HG03558 (cell line): ENCODE results near the gene TSHZ1.

Source experiments
- ATAC-seq: cut with Tn5 transposase; IDR thresholded peaks from one replicate; pipeline ENCODE4 v1.9.1; 2021; ENCODE audit warnings: moderate number of reproducible peaks; ENCODE audit not compliant: unreplicated experiment; ENCODE audit errors: extremely low read depth

Gene TSHZ1

DNA sequence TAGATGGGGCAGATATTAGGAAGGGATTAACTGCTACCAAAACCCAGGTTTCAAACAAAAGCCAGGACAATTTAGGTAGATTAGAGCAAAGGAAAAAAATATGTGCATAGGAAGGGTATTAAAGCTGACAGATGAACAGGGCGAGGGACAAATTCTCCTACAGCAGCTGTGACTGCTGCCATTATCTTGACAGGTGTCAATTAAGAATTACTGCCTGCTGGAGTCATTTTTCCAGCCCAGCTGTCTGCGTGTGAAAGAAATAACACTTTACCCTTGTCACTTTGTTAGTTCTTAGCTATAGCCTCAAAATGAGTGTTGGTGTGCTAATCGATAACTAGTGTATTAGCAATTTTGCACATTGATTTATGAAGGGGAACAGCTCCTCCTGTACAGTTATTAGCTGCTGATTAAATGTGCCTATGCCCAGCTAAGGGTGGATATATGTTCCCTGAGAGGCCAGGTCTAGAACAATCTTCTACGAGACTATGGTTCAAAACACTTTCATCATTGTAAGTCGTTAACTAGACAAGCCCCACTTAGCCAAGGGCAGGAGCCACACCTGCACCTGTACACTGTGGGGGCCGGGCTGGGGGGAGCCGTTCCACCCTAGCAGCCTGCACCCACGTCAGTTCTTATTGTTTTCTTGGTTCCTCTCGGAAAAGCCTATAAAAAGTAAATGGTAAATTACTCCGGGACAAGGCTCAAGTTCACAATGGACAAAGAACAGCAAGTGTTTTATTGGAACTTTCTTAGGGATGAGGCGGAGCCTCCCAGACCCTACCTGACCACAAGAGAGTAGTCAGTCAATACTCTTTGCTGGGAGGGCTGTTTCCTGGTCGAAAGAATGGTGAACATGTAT is 7.7 kb downstream of the TSHZ1 start:
- ATAC-seq = no peak

DNA sequence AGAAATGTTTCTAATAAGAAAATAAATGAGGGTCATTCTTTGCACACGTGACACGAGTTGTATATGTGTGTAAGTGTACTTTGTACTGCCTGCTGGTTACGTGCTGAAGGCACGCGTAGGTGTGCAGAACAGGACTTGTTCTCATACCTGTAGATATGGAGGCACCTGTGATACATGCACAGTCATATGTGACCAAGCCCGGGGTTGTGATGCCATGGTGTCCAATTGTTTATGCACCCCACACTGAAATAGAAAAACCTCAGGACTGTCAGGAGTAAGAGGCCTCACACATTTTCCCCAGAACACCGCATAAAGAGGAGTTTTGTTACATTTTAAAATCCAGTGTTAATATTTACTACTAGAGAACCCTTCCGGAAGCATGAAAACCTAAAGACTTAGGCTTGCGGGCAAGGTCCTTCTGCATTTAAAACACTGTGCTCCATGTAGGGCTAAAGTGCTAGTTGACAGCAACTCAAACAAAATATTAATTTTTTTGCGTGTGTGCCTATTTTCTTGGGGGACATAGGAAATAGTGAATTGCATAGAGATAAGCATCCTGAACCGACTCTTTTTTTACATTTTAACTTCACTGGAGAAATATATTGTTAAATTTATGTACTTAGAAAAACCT is 9.3 kb downstream of the TSHZ1 start:
- ATAC-seq = no peak

DNA sequence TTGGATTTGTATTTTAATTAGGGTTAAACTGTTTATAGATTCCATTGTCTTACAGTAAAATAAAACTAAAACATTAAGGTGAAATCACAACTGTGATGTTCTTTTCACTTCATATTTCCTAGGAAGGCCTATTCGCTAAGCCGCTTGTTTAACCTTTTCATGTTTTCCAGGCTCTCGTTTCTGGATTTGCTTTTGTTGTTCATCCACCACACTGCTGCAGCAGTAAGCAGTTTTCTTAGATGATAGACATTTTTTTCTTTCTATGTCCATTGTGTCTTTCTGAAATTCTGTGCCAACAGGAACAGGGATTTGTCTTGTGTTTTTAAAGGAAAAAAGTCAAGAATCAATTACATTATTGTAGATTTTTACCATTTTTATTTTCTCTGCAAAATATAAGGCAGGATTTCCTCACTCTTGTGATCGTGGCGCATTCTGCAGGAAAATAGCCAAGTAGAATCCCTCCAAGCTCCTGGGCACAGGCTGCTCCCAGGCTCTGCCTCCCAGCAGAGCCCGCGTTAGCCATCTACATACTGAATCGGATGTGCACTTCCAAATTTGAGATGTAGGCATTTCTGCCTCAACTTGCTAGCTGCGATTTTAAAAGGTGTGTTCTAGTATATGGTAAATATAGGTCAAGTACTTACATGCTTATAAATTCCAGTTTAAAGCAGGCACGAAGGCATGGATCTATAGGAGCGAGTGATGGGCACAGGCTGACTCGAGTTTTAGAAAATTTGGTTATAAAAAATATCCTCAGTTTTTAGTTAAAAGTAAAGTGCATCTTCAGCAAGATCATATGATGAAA is 10.2 kb downstream of the TSHZ1 start:
- ATAC-seq = no peak

DNA sequence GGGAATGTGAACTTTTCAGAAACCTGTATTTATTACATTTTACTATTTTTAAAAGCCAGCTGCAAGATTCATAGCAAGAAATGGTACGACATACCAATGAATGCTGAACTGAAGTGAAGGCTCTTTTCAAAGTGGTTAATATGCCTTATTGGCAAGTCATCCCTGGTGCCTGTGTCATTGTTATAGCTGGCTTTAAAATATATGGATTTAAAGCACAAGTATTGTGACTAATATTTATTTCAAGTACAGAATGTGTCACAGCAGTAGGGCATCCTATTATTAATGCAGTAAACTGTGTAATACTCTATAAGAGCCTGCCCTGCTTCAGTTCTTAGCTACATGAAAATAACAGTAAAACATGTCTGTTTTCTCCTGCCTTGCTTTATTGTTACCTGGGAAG is 10.8 kb downstream of the TSHZ1 start:
- ATAC-seq = no peak

DNA sequence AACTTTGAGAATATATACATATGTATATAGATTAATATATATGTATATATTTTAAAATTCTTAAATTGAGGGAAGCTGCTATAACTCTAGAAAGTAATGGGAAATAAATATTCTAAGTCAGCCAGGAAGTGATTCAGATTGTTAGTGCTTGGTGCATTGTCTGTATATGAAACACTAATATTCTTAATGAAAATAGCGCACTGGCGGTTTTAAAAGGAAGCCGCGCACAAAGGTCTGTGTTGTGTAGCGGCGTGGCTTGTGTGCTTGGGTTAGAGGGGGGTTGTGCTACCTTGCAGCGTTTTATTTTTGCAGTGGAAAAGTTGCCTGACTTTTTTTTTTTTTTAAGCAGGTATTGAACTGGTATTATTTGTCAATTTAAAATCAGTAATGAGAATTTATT is 11.3 kb downstream of the TSHZ1 start:
- ATAC-seq = no peak

DNA sequence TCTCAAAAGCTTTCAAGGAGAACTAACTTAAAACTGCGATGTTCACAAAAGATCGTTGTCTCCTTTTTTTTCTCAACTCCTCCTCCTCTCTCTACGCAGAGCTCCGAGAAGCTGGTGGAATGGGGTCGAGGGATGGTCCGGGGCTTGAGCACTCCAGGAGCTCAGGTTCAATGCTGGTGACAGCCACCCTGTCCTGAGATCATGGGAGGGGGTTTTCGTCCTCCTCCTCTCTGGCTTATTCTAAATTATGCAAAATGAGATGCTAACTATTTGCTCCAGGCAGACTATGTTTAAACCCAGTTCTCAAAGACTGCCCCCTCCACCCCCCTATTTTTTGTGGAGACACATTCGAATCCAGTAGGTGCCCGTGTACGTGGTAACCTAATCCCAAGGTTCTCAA is 11.8 kb downstream of the TSHZ1 start:
- ATAC-seq = no peak

DNA sequence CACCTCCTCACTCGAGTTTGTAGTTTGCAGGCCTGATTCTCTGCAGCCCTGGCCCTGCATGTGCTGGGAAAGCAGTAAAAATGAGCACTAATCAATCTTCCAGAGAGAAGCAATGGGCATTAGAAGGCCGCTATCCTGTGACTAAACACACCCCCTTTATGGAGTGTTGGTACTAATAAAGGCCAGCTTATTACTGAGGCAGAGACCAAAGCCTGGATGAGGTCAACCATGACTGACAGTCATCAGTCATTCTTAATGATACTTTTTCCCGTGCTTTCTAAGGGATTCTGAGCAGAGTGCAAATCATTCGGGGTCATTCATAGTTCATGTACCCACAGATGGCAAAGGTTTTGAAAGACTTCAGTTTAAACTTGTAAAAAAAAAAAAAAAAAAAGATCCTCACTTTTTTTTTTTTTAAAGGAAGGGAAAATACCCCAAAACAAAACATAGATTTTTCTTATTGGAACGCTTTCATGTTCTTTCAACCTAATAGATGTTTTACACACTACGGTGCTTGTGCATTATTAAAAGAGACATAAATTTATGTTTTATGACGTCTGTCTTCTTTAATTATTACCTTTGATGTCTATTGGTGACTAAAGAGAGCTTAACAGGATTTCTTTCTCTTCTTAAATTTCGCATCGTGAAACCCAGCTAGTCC is 13.2 kb downstream of the TSHZ1 start:
- no peak for ATAC-seq

DNA sequence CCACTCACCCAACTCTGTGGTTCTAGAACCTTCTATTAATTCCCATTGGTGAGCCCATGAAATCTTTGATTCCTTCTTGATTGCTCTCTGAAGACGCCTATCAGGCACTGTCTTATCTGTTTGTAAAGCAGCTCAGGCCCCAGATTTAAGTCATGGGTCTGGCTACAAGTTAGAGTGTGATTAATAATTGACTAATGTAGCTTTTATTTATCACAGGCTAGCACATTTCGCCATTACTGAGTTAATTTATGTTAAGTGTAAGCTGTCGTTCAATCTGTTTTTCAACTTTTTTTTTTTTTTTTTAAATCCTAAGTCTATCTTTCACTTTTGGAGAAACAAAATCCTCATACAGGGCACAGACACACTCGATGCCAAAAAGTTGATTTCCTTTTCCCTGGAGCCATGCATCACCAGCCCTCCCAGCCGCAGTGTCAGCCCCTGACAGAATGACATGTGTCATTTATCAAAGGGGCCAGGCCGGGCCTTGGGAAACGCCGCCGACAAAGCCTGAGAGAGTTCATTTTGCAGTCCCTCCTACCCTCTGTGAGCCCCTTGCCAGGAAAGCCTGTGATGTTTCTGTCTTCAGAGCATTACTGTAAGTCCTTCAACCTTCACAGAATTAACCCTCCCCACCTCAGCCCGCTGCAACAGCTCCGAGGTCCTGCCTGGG is 15.8 kb downstream of the TSHZ1 start:
- no peak for ATAC-seq

DNA sequence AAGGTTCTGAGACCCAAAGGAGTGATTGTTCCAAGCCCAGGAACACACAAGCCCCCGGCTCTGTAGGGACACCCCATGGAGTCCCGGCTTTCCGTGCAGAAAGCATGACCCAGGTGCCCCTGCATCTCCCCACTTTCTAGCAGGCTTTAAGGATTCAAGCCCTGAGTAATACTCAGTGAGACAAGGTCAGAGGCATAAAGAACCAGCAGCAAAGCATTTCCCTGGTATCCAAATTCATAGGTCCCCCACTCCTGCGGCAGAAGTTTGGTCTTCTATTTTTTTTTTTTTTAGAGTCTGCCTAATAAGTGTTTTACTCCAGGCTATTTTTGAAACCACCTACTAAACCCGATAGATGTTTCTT is 16.3 kb downstream of the TSHZ1 start:
- ATAC-seq = no peak

DNA sequence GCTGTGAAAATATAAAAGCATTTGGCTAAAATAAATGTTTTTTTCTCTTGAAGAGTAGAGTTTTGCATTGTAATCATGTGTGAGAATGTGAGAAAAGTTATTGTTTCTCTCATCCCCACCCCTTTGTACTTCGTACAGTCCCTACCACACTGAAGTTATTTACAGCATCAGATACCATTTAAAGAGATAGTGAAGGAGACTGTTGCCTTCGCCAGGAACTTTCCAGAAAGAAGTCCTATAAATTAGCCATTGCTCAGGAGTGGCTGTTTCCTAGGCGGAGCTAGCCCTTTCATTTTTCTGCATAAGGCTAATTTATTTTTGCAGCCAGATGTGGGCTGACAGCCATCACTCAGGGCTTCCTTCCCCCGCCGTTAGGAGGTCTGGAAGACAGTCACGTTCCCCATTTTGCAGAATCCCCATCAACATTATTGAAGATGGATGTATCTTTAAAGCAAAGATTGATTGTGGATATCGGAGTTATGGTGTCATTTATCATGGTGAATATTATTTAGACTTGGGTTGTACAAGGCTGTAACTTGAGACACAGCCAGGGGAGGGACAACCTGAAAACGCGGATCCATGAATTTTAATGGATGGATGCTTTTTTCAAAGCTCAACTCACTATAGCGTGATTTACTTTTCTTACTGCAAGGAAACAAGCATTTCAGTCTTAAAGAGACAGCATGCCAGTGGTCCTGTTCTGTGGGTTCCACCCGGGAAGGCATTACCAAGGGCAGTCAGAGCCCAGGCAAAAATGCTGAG is 17.1 kb downstream of the TSHZ1 start:
- no peak for ATAC-seq

DNA sequence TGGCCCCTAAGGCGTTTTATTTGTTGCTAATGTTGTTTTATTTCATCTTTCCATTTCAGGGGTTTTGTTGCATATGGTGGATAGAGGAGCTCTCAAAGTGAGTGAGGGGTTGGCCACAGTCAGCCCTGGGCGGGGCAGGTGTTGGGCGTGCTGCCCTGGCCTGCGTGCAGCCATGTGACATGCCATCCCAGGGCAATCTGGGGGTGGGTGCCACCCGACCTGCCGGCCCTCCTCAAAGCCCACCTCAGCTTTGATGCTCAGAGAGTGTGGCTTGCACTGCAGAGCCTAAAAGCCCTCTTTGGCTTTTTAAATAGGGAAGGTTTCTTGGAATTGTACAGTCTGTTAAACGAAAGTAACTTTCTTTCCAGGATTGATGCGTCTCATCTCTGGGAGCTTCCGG is 18.4 kb downstream of the TSHZ1 start:
- no peak for ATAC-seq

DNA sequence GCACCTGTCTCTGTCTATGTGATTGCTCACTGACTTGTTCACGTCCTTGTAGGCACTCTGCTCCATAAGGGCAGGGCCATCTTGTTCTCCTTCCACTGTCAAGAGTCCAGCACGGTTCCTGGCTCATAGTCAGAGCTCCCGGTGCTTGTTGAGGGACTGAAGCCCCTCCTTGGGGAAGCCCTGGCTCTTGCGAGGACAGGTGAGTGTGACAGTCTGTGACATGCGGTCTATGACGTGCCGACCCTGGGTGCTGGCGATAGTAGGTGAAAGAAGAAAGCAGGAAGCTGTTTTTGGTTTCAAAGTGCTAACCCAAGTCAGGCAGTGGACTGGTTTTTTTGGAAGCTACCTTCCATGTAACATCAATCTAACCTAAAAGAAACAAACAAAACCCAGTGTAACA is 18.8 kb downstream of the TSHZ1 start:
- no peak for ATAC-seq

DNA sequence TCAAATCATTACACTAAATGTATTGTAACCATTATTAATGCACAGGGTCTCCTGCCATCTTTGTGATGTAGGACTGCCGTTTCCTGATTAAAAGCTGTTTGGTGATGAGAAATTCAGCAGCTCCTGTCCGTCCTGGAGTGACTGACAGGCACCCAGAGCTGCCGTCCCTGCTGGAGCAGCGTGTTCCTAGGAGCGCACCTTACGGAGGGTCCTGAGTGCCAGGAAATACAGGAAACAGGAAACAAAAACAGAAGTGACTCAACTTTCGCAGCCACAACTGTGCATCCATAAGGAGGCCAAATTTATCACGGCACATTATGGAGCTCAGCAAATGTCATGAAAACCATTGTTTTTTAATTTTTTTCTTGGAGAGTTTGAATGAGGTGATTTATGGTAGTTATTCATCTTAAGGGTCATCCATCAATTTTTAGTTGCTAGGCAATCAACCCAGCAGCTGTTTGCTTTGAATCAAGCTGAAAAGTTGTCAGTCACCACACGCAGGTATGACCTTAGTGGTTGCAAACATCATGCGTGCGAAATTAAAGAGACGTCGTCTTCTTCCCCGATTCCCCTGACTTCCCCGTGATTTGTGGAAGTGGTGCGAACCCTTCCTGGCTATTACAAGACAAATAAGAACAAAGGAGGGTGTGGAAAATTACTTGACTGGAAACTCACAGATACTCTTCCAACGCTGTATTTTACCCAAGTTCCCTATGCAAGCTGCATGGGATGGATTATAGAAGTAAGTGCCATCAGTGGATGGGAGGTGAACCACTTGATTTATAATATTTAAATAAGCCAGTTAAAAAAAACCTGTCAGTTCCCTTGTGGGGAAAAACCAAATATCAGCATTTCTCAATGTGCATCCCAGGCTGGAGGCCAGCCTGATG is 19.8 kb downstream of the TSHZ1 start:
- no peak for ATAC-seq

DNA sequence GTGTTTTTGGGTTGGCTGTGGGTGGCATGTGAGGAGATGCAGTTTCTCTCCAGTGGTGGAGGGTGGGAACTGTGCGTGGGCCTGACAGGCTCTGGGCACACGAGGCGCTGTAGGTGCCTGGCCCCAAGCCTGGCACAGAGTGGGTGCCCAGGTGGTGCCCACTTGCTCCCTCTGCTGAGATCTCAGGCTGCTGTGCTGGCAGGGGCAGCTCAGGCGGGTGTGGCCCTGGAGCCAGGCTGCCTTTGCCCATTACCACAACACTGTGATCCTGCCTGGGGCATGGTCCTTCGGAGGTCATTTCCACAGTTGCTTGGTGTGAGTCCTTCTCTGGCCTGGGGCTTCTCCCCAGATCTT is 20.4 kb downstream of the TSHZ1 start:
- ATAC-seq = no peak

DNA sequence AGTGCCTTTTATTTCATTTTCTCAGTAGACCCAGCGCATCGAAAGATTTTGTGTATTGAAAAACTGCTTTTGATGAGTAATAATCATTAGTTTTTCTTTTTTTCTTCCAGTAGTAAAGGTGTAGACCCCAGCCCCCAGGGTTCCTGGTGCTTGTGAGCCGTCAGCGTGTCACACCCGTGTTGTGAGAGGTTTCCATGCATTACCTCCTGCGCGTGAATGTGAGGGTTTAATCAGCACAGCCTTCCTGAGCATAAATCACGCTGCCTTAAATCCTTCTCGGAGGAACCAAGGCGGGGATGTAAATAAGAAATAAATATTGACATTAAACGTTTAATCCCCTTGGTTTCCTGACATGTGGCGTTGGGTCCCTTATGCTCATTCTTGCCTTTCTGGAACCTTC is 24.3 kb downstream of the TSHZ1 start:
- ATAC-seq = no peak

DNA sequence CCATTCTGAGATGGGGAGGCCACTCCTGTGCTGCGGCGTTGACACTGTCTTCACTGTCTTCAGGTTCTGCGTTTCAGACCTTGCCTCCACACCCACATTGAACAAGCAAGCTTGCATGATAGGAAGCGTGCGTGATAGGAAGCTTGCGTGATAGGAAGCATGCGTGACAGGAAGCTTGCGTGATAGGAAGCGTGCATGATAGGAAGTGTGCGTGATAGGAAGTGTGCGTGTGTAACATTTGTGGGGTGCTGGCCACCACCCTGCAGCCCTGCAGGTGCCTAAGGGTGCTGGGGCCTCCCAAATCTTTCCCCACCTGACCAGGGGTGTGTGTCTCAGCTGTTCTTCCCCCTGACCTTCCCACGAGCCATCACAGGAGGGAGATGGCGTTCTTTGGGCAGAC is 25.3 kb downstream of the TSHZ1 start:
- ATAC-seq = no peak

DNA sequence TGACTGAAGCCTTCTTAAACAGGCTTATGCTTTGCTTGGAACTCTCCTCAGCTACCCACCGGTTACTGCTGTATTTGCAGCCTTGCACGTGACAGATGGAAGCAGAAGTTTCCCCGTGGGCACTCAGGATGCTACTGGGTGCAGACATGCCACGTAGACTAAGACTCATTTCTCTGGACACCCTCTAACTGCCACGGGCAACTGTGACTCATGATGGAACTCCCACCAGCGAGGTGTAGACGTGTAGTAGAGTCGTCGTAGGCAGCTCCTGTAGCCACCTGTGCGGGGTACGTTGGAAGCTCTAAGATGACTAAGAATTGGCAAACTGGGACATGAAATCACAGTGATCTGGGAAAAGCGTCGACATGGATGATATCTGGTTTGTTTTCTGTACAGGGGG is 27.5 kb downstream of the TSHZ1 start:
- no peak for ATAC-seq

DNA sequence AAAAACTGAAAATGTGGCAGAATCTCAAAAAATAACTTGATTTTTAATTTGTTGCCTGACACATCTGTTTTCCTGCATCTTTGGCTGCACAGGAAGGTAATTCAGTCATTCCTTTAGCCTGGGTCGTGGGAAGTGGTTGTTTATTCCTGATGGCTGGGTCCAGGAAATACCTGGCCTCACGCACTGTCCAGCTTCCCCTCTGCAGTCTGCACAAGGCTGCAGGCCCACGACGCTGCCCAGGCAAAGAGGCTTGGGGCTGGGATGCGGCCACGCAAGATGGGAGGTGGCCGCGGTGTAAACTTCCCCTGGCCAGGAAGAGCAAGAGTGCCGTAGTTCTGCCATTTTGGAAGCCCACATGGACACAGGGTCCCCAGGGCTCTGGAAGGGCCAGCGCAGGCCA is 28.2 kb downstream of the TSHZ1 start:
- no peak for ATAC-seq

DNA sequence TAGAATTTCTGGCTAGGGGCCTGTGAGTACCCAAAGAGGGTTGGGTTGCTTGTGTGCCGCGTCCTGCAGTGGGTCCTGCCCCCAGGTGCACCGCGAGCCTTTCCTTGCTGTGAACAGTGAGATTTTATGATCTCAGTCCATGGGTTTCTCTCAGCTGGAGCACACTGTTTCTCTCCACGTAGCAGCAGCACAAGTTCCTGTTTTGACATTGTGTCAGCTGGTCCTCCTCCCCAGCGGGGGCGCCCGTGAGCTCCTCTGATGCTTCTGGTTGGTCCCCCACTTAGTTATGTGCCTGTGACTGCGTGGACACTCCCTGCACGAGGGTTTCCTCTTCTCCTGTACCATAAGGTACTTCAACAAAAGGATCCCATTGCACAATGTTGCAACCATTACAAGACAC is 29.8 kb downstream of the TSHZ1 start:
- no peak for ATAC-seq
